PC-9 (cell line): ENCODE results near the gene APH1A. TPM values are rescaled to one million over a fixed set of nuclear protein-coding genes. Genes with fewer than 3 reads are reported as not detected.
"Not testable (repeated sequence)": the region's sequence is repeated elsewhere in the genome, so short reads cannot be mapped to it uniquely, and the experiment has no call there.

Source experiments
- BruUV-seq: library from RNA; stranded (reverse); fragments of 400-500 nt; replicated peaks from 2 replicates; lab custom pipeline; 2021; lab: Mats Ljungman, UMichigan
- CTCF ChIA-PET: fragments of 300-600 bp; sonication (Branson Sonifier 250); formaldehyde crosslinking; loops from one replicate; lab custom pipeline; 2022; ENCODE audit warnings: antibody characterized with exemption; lab: Charles Lee
- POLR2A ChIA-PET: fragments of 300-600 bp; sonication (Branson Sonifier 250); formaldehyde crosslinking; loops from one replicate; lab custom pipeline; 2022; ENCODE audit warnings: antibody characterized with exemption; ENCODE audit not compliant: unreplicated experiment; lab: Charles Lee
- DNase-seq, 2 experiments: peaks; one replicate each; pipeline versions ENCODE4 v3.0.0 to v3.0.0-alpha.2; 2015 to 2022; ENCODE audit warnings: mixed read lengths in 1 of 2
- H2AFZ ChIP-seq: fragments of 200-600 bp; sonication (generic); 2 replicates; pipeline ENCODE4 v1.8.1; 2017; ENCODE audit warnings: antibody characterized with exemption
- H3F3A ChIP-seq: fragments of 200-600 bp; sonication (generic); 2 replicates; pipeline ENCODE4 v1.8.1; 2017; ENCODE audit warnings: antibody characterized with exemption, mild to moderate bottlenecking, low read depth; ENCODE audit not compliant: insufficient read depth
- H3K27ac ChIP-seq: fragments of 200-600 bp; sonication (generic); 2 replicates; pipeline ENCODE4 v1.6.1; 2016; ENCODE audit warnings: mixed run types
- H3K27me3 ChIP-seq: fragments of 200-600 bp; sonication (generic); 2 replicates; pipeline ENCODE4 v1.6.1; 2016; ENCODE audit warnings: low read depth, mixed run types; ENCODE audit not compliant: insufficient read depth
- H3K36me3 ChIP-seq: fragments of 200-600 bp; sonication (generic); 2 replicates; pipeline ENCODE4 v1.6.1; 2016; ENCODE audit warnings: low read depth, mixed run types
- H3K4me1 ChIP-seq: fragments of 200-600 bp; sonication (generic); replicated peaks from 2 replicates; pipeline ENCODE4 v1.6.1; 2016; ENCODE audit warnings: mixed run types; ENCODE audit not compliant: insufficient read depth
- H3K4me2 ChIP-seq: fragments of 200-600 bp; sonication (generic); 2 replicates; pipeline ENCODE4 v1.6.1; 2017; ENCODE audit warnings: mixed run types
- H3K4me3 ChIP-seq: fragments of 200-600 bp; sonication (generic); 2 replicates; pipeline ENCODE4 v1.6.1; 2016; ENCODE audit warnings: mixed run types
- H3K79me2 ChIP-seq: fragments of 200-600 bp; sonication (generic); 2 replicates; pipeline ENCODE4 v1.6.1; 2017; ENCODE audit warnings: low read depth, mixed run types
- H3K9me2 ChIP-seq: fragments of 200-600 bp; sonication (generic); 2 replicates; pipeline ENCODE4 v1.8.1; 2017; ENCODE audit warnings: mild to moderate bottlenecking; ENCODE audit not compliant: insufficient read depth
- H3K9me3 ChIP-seq: fragments of 200-600 bp; sonication (generic); 2 replicates; pipeline ENCODE4 v1.8.1; 2016; ENCODE audit warnings: low read depth; ENCODE audit not compliant: insufficient read depth
- H4K20me1 ChIP-seq: fragments of 200-600 bp; sonication (generic); 2 replicates; pipeline ENCODE4 v1.8.1; 2017; ENCODE audit not compliant: insufficient read depth
- EZH2 ChIP-seq: fragments of 200-600 bp; sonication (generic); IDR thresholded peaks from 2 replicates; pipeline ENCODE4 v1.8.0; 2017; ENCODE audit warnings: antibody characterized with exemption, low read depth
- intact Hi-C: fragments of 100-400 bp; cut with micrococcal nuclease; formaldehyde crosslinking; loops from one replicate; pipeline ENCODE4 v1.10.0; 2022; ENCODE audit not compliant: unreplicated experiment
- total RNA-seq: library from RNA; stranded (reverse); gene quantifications from 2 replicates; pipeline ENCODE4 v1.2.3, GENCODE V29; 2021
- TF ChIP-seq, protein P1 (sequence below): fragments of 200-600 bp; sonication (generic); conservative IDR thresholded peaks from 2 replicates; pipeline ENCODE4 v1.6.1; 2017; ENCODE audit warnings: mixed run types, antibody characterized with exemption, mild to moderate bottlenecking, moderate library complexity

APH1A gene
- total RNA-seq, 1 experiment from 2014 or later, result 173 TPM

DNA sequence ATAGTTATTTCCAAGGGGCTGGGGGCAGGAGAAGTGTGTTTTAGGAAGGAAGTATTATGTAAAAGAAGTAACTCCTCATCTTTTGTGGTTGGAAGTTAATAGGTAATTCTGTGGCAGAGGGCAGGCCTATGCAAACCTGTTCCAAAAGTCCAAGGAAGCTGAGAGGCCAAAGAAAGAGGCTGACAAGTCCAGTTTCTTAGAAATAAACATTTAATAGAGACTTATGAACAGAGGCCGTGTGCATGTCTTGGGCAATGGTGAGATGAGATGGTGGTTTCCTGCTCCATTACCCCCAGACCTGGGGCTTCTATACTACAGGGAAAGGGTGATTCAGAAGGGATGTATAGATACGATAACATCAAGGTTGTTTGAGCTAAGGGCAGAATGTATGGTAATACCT lies 18.9 kb downstream of the APH1A start:
- H3K4me2 ChIP-seq, result no peak overlapping the region
- H3K27me3 ChIP-seq, result no peaks in the 10 kb centered on the region
- H3K4me3 ChIP-seq, result no peak overlapping the region
- H3K79me2 ChIP-seq, result no peaks in the 10 kb centered on the region
- BruUV-seq, result no TSS peak
- no peaks in the 10 kb centered on the region for H3K4me1 ChIP-seq
- intact Hi-C loops, result loop anchor here (10.0 kb wide), 2 partner anchors 115 to 725 kb away; partner anchors contain the start of genes CERS2 and RPRD2
- ChIA-PET CTCF (no interaction called here), POLR2A (interaction anchor here (0.6 kb wide), 1 partner anchor 800 kb away, joined by 8 read pairs; no protein-coding TSS in a partner anchor)
- no peak overlapping the region for H3K27ac ChIP-seq
- H3K9me3 ChIP-seq, result no peaks in the 10 kb centered on the region
- DNase-seq, result no peak
- TF ChIP-seq, protein P1, sequence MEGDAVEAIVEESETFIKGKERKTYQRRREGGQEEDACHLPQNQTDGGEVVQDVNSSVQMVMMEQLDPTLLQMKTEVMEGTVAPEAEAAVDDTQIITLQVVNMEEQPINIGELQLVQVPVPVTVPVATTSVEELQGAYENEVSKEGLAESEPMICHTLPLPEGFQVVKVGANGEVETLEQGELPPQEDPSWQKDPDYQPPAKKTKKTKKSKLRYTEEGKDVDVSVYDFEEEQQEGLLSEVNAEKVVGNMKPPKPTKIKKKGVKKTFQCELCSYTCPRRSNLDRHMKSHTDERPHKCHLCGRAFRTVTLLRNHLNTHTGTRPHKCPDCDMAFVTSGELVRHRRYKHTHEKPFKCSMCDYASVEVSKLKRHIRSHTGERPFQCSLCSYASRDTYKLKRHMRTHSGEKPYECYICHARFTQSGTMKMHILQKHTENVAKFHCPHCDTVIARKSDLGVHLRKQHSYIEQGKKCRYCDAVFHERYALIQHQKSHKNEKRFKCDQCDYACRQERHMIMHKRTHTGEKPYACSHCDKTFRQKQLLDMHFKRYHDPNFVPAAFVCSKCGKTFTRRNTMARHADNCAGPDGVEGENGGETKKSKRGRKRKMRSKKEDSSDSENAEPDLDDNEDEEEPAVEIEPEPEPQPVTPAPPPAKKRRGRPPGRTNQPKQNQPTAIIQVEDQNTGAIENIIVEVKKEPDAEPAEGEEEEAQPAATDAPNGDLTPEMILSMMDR, result no peak
- TF ChIP-seq EZH2, result no peak
- H4K20me1 ChIP-seq, result no peaks in the 10 kb centered on the region
- no peaks in the 10 kb centered on the region for H3K9me2 ChIP-seq
- H2AFZ ChIP-seq, result no peak overlapping the region
- no peaks in the 10 kb centered on the region; the same call in 1 of the 2 replicates for H3F3A ChIP-seq
- no peaks in the 10 kb centered on the region for H3K36me3 ChIP-seq

- no peak overlapping the region for H3K4me2 ChIP-seq
- intact Hi-C loops, result no loop called here
- no peak for TF ChIP-seq EZH2
- TF ChIP-seq, protein P1, result no peak
- H2AFZ ChIP-seq, result no peak overlapping the region
- H3K36me3 ChIP-seq, result no peaks in the 10 kb centered on the region
- ChIA-PET POLR2A (no interaction called here), CTCF (no interaction called here)
- BruUV-seq, result no TSS peak
- no peaks in the 10 kb centered on the region for H3K27me3 ChIP-seq
- H3F3A ChIP-seq, result no peaks in the 10 kb centered on the region
- no peaks in the 10 kb centered on the region for H3K79me2 ChIP-seq
- no peaks in the 10 kb centered on the region for H4K20me1 ChIP-seq
- DNase-seq, result no peak
- no peak overlapping the region for H3K4me3 ChIP-seq
- no peaks in the 10 kb centered on the region for H3K9me3 ChIP-seq
- no peaks in the 10 kb centered on the region for H3K9me2 ChIP-seq
- no peak overlapping the region for H3K27ac ChIP-seq
- H3K4me1 ChIP-seq, result no peaks in the 10 kb centered on the region
Observed at GRCh38 chr1:150243003-150243402, 25.8 kb downstream of the APH1A start.

DNA sequence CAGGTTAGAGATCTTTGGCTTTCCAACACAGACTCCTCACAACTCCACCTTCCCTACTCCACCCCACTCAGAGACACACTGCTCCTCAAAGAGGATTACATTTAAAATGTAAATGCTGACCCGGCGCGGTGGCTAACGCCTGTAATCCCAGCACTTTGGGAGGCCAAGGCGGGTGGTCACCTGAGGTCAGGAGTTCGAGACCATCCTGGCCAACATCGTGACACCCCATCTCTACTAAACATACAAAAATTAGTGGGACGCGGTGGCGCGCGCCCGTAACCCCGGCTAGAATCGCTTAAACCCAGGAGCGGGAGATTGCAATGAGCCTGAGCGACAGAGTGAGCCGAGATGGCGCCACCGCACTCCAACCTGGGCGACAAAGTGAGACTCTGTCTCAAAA lies 31.1 kb downstream of the APH1A start:
- TF ChIP-seq, protein P1, result no peak
- no peak for TF ChIP-seq EZH2
- Histone ChIP-seq H3K27ac (no peak overlapping the region), H3K4me3 (no peak overlapping the region), H3K4me1 (peaks cover 21% of the 10 kb centered on the region), H3K9me3 (no peaks in the 10 kb centered on the region), H3F3A (peaks cover 30% of the 10 kb centered on the region), H2AFZ (no peak overlapping the region), H4K20me1 (no peaks in the 10 kb centered on the region; the same call in 1 of the 2 replicates), H3K27me3 (no peaks in the 10 kb centered on the region), H3K36me3 (no peaks in the 10 kb centered on the region), H3K9me2 (no peaks in the 10 kb centered on the region), H3K79me2 (peaks cover 32% of the 10 kb centered on the region), H3K4me2 (no peak overlapping the region)
- CTCF ChIA-PET, result no interaction called here
- no peak for DNase-seq
- intact Hi-C loops, result no loop called here
- BruUV-seq, result no TSS peak
- POLR2A ChIA-PET, result no interaction called here

DNA sequence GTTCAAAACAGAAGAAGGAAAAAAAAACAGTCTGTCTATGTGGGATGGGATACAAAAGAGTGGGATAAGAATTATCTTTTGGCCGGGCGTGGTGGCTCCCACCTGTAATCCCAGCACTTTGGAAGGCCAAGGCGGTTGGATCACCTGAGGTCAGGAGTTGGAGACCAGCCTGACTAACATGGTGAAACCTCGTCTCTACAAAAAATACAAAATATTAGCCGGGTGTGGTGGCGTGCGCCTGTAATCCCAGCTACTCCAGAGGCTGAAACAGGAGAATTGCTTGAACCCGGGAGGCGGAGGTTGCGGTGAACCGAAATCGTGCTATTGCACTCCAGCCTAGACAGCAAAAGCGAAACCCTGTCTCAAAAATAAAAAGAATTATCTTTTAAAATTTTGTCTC lies 31.6 kb downstream of the APH1A start:
- peak overlapping the region; percentile 92; the same call in 1 of the 2 replicates for H3K4me3 ChIP-seq
- DNase-seq, H3K27me3 ChIP-seq, H3K36me3 ChIP-seq, H2AFZ ChIP-seq, H3K9me2 ChIP-seq, POLR2A ChIA-PET, BruUV-seq, intact Hi-C loops, H4K20me1 ChIP-seq, H3K9me3 ChIP-seq, H3K27ac ChIP-seq, CTCF ChIA-PET: not testable (repeated sequence)
- peaks cover 25% of the 10 kb centered on the region for H3K4me1 ChIP-seq
- H3F3A ChIP-seq, result peaks cover 30% of the 10 kb centered on the region
- peaks cover 37% of the 10 kb centered on the region for H3K79me2 ChIP-seq
- H3K4me2 ChIP-seq, result peak overlapping the region; percentile 87
